Endothelial cell of umbilical vein (primary cell): ENCODE measurements around the gene RTKN2.

ENCODE experiments used
- POLR2A ChIP-seq: IDR thresholded peaks from 2 replicates; pipeline ENCODE4 v1.6.1; 2012; ENCODE audit warnings: low read depth, mild to moderate bottlenecking, control low read depth, low read length
- POLR2AphosphoS5 ChIP-seq: IDR thresholded peaks from 2 replicates; pipeline ENCODE4 v1.6.1; 2012; ENCODE audit warnings: low read depth, mild to moderate bottlenecking, control low read depth, low read length, moderate library complexity; ENCODE audit not compliant: insufficient read depth
- TF ChIP-seq, protein P1 (sequence below), 2 donors: IDR thresholded peaks; 1 replicate in 1 of 2; 2 replicates in 1 of 2; pipeline ENCODE4 v1.5.1; 2011; ENCODE audit warnings: low read length in 2 of 2, mild to moderate bottlenecking in 2 of 2, moderate library complexity in 2 of 2, control low read depth in 1 of 2, inconsistent platforms in 1 of 2, low read depth in 1 of 2; ENCODE audit not compliant: insufficient read depth in 1 of 2; ENCODE audit errors: extremely low read depth in 1 of 2

GRCh38 chr10:62230344-62231121 lies 38.1 kb downstream of the RTKN2 start:
- TF ChIP-seq, protein P1, sequence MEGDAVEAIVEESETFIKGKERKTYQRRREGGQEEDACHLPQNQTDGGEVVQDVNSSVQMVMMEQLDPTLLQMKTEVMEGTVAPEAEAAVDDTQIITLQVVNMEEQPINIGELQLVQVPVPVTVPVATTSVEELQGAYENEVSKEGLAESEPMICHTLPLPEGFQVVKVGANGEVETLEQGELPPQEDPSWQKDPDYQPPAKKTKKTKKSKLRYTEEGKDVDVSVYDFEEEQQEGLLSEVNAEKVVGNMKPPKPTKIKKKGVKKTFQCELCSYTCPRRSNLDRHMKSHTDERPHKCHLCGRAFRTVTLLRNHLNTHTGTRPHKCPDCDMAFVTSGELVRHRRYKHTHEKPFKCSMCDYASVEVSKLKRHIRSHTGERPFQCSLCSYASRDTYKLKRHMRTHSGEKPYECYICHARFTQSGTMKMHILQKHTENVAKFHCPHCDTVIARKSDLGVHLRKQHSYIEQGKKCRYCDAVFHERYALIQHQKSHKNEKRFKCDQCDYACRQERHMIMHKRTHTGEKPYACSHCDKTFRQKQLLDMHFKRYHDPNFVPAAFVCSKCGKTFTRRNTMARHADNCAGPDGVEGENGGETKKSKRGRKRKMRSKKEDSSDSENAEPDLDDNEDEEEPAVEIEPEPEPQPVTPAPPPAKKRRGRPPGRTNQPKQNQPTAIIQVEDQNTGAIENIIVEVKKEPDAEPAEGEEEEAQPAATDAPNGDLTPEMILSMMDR (IDR thresholded peaks at IDR 0.05; ENCODE audit: extremely low read depth in 1 of 2, insufficient read depth in 1 of 2, low read depth in 1 of 2, low read length in 2 of 2), result no peak
- TF ChIP-seq POLR2A (no peak), POLR2AphosphoS5 (no peak)
